CD4-positive, alpha-beta T cell treated with Interleukin-12 subunit alpha and Interleukin-12 subunit beta, for 1 hour (primary cell): ENCODE results near the gene NAT10.
"Not testable (repeated sequence)": the region's sequence is repeated elsewhere in the genome, so short reads cannot be mapped to it uniquely, and the experiment has no call there.

Experiments
- DNase-seq: peaks from one replicate; pipeline ENCODE4 v3.0.0-alpha.2; 2020

Gene NAT10

DNA sequence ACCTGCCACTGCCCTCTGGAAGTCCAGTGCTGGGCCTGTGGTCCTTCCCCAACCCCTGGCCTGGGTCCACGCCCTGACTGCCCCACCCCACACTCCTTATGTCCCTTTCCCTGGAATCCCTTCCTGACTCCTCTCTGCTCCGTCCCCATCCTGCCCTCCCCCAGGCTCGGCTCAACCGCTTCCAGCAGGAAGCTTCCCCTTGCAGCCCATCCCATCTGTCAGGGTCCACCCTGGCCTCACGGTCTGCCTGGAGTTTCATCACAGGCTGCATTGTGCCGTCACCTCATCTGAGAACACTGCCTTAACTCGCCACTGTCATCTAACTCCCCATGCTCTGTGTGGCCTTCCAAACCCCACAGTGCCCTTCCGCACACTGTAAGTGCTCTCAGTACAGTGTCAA lies 64.3 kb downstream of the NAT10 start:
- DNase-seq = no peak

GRCh38 chr11:34173050-34173449 lies 67.6 kb downstream of the NAT10 start:
- no peak for DNase-seq

DNA sequence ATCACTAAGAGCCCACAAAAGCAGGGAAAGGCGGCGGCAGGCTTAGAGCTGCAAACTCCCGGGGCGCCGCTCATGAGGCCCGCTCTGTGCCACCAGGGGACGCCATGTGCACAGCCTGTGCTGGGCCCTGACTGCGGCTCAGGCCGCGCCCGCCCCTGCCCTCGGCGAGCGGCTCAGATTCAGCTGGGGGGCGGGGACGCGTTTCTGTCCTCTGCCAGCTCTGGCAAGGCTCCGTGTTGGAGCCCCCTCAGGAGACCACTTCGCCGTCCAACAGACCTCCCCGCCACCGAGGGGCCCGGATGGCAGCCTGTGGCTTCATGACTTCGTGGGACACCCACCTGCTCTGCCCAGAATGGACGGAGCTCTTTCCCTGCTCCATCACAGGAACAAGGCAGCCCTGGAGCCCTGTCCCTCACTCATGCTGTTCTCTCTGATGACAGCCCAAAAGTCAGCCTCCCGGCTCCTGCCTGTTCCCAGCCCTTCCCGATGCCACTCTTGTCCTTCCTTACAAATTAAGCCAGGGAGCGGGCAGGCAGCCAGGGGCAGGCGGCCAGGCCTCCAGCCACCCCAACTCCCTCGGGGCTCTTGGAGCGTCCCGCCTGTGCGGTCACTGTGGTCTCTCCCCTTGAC lies 69.1 kb downstream of the NAT10 start:
- peak; percentile 79 for DNase-seq

DNA sequence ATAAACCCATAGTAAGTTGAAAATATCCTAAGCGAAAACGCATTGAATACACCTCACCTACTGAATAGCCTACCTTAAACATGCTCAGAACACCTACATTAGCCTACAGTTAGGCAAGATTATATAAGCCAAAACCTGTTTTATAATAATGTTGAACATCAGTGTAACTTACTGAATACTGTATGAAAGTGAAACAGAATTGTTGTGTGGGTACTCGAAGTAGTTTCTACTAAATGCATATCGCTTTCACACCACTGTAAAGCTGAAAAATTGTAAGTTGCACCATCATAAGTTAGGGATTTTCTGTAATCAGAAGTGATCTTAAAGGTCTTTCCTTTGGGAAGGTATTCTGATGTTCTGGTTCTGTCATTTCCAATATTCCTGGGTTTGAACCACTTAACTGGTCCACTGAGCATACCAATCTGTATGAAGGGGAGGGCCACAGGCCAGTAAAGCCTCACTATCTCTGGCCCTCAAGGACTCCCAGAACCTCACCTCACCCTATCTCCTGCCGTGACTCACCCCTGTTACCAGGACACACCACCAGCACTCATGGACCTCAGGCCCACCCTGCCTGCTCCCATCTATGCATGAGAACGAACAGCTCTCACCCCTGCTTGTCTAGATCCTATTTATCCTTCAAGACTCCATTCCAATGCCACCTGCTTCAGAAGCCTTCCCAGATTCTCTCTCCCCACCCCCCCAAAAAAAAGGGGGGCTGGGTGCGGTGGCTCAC lies 70.0 kb downstream of the NAT10 start:
- DNase-seq = no peak

DNA sequence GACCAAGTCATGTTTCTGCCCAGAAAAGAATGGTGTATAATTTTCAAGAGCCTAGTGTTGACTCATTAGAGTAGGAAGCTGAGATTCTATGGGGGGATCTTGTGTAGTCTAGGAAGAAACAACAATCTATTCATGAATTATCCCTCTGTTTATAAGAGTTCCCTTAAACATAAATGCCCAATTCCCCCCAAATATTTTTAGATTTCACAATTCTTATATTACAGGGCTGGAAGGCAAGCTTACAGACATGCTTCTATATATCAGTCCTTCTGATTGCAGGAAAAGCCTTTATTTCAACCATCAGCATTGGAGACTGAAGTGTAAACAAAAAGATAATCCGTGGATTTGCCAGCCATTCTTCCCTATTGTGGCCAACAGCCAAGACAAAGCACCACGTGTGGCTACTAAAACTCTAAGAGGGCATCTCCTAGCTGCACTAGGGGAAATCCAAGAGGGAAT lies 71.4 kb downstream of the NAT10 start:
- DNase-seq = no peak

DNA sequence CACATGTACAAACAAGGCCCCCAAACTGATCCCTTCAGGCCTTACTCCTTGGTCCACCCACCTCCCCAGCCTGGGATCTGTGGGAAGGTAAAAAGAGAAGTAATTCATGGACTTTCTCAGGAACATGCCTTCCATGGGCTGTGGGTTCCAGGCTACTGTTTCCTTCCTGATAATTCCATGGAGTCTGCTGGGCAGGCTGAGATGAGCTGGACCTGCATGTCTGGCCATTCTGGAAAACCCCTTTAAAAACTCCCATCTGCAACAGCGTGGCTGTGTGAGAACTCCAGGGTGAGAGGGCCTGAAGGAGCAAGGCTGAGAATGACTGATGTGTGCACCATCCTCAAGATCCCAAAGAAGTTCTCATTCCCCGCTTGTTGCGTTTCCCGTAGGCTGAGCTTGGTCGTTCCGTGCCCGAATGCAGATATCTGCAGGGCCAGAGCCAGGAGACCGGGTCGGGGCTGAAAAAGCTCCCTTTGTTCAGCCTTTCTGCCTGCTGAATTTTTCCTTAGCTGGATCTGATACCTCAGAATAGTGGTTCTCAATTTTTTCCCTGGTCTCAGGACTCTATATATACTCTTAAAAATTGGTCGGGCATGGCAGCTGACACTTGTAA lies 72.9 kb downstream of the NAT10 start:
- DNase-seq = no peak

GRCh38 chr11:34179026-34179675 lies 73.7 kb downstream of the NAT10 start:
- no peak for DNase-seq

- DNase-seq = no peak
These were observed 74.8 kb downstream of the NAT10 start for GRCh38 chr11:34180040-34180813.

DNA sequence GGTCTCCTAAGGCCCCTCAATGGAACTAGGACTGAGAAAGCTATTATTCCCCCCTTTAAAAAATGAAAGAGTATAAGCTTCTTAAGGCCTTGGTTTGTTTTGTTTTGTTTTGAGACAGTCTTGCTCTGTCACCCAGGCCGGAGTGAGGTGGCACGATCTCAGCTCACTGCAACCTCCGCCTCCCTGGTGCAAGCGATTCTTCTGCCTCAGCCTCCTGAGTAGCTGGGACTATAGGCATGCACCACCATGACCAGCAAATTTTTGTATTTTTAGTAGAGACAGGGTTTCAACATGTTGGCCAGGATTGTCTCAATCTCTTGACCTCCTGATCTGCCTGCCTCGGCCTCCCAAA lies 75.4 kb downstream of the NAT10 start:
- not testable (repeated sequence) for DNase-seq

DNA sequence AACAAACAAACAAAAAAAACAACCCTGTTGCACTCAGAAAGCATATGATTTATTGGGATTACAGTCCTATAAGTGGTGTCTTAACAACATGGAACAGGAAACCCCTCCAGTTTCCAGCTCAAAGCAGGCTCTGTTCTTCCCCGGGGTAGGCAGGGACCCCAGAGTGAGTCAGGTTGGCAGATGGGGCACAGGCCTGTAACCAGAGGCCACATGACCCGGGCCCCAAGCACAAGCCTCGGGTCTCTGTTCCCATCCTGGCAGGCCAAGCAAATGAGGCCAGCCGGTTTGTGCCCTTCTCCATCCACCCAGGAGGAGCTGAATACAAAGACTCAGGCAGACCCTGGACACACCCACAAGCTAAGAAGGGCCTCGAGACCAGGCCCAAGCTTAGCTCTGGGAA lies 75.8 kb downstream of the NAT10 start:
- DNase-seq = no peak

GRCh38 chr11:34181856-34182405 lies 76.5 kb downstream of the NAT10 start:
- no peak for DNase-seq

- DNase-seq = no peak
These were observed 77.0 kb downstream of the NAT10 start for GRCh38 chr11:34182425-34182824.

GRCh38 chr11:34182921-34183685 lies 77.7 kb downstream of the NAT10 start:
- no peak for DNase-seq

GRCh38 chr11:34183848-34184391 lies 78.5 kb downstream of the NAT10 start:
- DNase-seq = no peak

DNA sequence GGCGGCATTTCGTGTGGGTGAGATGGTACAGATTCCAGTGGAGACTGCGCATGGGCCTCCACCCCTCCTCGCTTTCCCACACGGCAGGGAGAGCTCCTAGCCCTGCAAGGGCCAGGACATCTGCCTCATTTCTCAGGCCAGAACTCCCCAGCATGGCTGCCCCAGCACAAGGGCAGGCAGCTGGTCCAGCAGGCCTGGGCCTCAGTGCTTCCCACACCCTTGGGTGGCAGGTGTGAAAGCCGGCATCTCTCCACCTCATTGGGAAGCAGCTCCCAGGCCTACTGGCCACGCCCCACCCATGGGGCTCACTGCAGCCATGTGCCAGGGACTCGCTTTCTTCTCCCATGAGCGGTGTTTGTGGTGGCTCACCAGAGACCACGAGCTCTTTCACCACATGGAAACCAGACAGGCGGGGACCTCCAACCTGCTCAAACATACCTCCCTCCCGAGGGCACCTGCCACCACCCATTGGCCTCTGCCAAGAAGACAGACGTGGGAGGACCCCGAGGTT lies 79.1 kb downstream of the NAT10 start:
- DNase-seq = no peak

DNA sequence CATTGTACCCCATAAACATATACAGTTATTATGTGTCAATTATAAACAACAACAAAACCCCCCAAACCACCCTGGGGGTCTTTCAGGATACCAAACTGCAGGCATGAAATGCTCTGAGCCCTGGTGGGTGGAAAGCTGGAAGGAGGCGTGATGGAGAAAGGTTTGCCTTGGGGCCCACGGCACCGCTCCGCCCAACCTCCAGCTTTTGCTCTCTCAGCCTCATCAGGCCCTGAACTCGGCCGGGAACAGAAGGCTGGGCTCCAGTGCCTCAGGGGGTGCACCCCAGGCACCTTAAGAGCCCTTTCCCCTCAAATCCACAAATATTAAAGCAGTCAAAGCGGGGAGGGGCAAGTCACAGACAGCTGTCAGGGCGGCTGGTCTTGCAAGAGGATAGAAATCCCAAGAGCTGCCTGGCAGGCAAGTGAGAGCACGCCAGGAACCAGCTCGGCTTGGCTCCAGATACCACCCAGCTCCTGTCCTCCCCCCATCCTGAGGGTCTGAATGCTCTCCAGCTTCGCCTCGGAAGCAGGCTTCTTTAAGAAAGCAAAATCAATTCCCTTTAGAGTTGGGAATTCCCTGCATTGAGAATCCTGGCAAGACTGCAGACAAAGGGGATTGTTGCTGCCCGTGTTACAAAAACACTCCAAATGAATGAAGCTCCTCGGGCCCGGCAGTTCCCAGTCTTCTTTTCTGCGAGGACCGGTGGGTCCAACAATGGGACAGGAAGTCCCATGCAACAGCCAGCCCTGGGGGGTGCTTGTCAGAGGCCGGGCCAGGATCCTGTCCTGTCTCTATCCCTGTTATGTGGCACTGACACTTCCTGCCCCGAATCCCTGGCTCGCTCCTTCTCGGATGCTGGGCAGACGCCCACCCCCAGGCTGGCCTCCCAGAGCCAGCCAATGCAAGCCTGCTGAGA lies 80.8 kb downstream of the NAT10 start:
- no peak for DNase-seq

DNA sequence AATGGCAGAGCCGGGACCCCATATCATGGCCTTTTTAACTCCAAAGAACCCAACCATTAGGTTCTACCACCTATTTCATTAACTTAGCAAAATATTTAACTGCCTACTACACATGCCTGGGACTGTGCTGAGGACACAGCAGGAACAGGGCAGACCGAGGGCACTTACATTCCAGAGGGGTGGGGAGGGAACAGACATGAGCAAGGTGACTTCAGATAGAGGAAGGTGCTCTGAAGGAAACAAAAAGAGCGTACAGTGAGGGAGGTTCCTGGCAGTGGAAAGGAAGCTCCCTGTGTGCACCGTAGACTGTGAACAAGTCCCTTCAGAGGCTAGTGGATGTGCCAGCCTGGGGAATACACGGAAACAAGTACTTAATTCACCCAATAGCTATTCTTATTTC lies 82.8 kb downstream of the NAT10 start:
- no peak for DNase-seq

DNA sequence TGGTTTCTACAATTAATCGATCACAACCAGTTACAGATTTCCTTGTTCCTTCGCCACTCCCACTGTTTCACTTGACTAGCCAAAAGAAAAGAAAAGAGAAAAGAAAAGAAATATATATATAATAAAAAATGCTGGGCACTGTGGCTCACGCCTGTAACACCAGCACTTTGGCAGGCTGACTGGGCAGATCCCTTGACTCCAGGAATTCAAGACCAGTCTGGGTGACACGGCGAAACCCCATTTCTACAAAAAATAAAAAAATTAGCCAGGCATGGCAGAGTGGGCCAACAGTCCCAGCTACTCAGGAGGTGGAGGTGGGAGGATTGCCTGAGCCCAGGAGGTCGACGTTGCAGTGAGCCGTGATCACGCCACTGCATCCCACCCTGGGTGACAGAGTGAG lies 83.8 kb downstream of the NAT10 start:
- DNase-seq = no peak

- no peak for DNase-seq
These were observed 85.0 kb downstream of the NAT10 start for GRCh38 chr11:34190192-34191139.
